Measurements from ENCODE around the gene ZNF575.

Gene ZNF575

GRCh38 chr19:43524922-43525835, 7.8 kb upstream of the ZNF575 start:
- no peaks in the 10 kb centered on the region for H3K27me3 ChIP-seq (replicated peaks)
- no peak for DNase-seq
- TF ChIP-seq, protein P1, sequence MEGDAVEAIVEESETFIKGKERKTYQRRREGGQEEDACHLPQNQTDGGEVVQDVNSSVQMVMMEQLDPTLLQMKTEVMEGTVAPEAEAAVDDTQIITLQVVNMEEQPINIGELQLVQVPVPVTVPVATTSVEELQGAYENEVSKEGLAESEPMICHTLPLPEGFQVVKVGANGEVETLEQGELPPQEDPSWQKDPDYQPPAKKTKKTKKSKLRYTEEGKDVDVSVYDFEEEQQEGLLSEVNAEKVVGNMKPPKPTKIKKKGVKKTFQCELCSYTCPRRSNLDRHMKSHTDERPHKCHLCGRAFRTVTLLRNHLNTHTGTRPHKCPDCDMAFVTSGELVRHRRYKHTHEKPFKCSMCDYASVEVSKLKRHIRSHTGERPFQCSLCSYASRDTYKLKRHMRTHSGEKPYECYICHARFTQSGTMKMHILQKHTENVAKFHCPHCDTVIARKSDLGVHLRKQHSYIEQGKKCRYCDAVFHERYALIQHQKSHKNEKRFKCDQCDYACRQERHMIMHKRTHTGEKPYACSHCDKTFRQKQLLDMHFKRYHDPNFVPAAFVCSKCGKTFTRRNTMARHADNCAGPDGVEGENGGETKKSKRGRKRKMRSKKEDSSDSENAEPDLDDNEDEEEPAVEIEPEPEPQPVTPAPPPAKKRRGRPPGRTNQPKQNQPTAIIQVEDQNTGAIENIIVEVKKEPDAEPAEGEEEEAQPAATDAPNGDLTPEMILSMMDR (IDR thresholded peaks at IDR 0.05; ENCODE audit: low read depth, low read length, missing control alignments): no peak
- H3K4me3 ChIP-seq (ENCODE audit: low read depth, low read length): peak overlapping the region; percentile 82
- no peaks in the 10 kb centered on the region for H3K36me3 ChIP-seq (replicated peaks)
- H3K27ac ChIP-seq: no peak overlapping the region
- in situ Hi-C loops (cut with HindIII; ENCODE audit: low pct_ligation_motif_present, low sequenced_read_pairs): no loop called here

GRCh38 chr19:43525836-43526771, 6.9 kb upstream of the ZNF575 start:
- Histone ChIP-seq H3K36me3 (replicated peaks) (no peaks in the 10 kb centered on the region), H3K4me3 (ENCODE audit: low read depth, low read length) (peak overlapping the region; percentile 82), H3K27ac (no peak overlapping the region), H3K27me3 (replicated peaks) (no peaks in the 10 kb centered on the region)
- no peak for DNase-seq
- in situ Hi-C loops (cut with HindIII; ENCODE audit: low pct_ligation_motif_present, low sequenced_read_pairs): no loop called here
- TF ChIP-seq, protein P1 (IDR thresholded peaks at IDR 0.05; ENCODE audit: low read depth, low read length, missing control alignments): no peak

- H3K27ac ChIP-seq: peak within 1 kb of the TSS; percentile 46
- DNase-seq: peak; percentile 31
- TF ChIP-seq, protein P1 (IDR thresholded peaks at IDR 0.05; ENCODE audit: low read depth, low read length, missing control alignments): no peak
- H3K36me3 ChIP-seq (replicated peaks): no peaks in the 10 kb centered on the region
- H3K4me3 ChIP-seq (ENCODE audit: low read depth, low read length): peak within 1 kb of the TSS; percentile 82
- no peaks in the 10 kb centered on the region for H3K27me3 ChIP-seq (replicated peaks)
- in situ Hi-C loops (cut with HindIII; ENCODE audit: low pct_ligation_motif_present, low sequenced_read_pairs): no loop called here
Measured at GRCh38 chr19:43526884-43527859, 5.8 kb upstream of the ZNF575 start, which contains the start of gene ETHE1. ETHE1 (minus strand) TSS chr19:43527201; CDS start chr19:43527177, 24 bp downstream.

- no peak overlapping the region for H3K4me3 ChIP-seq (ENCODE audit: low read depth, low read length)
- in situ Hi-C loops (cut with HindIII; ENCODE audit: low pct_ligation_motif_present, low sequenced_read_pairs): no loop called here
- no peaks in the 10 kb centered on the region for H3K36me3 ChIP-seq (replicated peaks)
- no peak for DNase-seq
- no peaks in the 10 kb centered on the region for H3K27me3 ChIP-seq (replicated peaks)
- no peak overlapping the region for H3K27ac ChIP-seq
- TF ChIP-seq, protein P1 (IDR thresholded peaks at IDR 0.05; ENCODE audit: low read depth, low read length, missing control alignments): no peak
Measured at GRCh38 chr19:43527860-43528622, 4.9 kb upstream of the ZNF575 start.

All from brain microvascular endothelial cell (primary cell).